Caco-2 (cell line): Measurements from ENCODE around the gene PRDX6. TPM values are rescaled to one million over a fixed set of nuclear protein-coding genes. Genes with fewer than 3 reads are reported as not detected.
"Not testable (repeated sequence)": the region's sequence is repeated elsewhere in the genome, so short reads cannot be mapped to it uniquely, and the experiment has no call there.

Source experiments
- BruUV-seq: library from RNA; stranded (reverse); fragments of 400-500 nt; replicated peaks from 2 replicates; lab custom pipeline; 2021; lab: Mats Ljungman, UMichigan
- CTCF ChIA-PET: fragments of 300-600 bp; sonication (Branson Sonifier 250); formaldehyde crosslinking; loops from one replicate; lab custom pipeline; 2022; ENCODE audit warnings: antibody characterized with exemption; lab: Charles Lee
- POLR2A ChIA-PET: fragments of 300-600 bp; sonication (Branson Sonifier 250); formaldehyde crosslinking; loops from one replicate; lab custom pipeline; 2022; ENCODE audit warnings: antibody characterized with exemption; lab: Charles Lee
- DNase-seq, 2 experiments: peaks; one replicate each; pipeline versions ENCODE4 v3.0.0 to v3.0.0-alpha.2; 2020 to 2022
- H3K27me3 ChIP-seq: replicated peaks from 2 replicates; pipeline ENCODE4 v1.6.0; 2011; ENCODE audit warnings: low read length; ENCODE audit not compliant: control insufficient read depth, insufficient read depth
- H3K36me3 ChIP-seq: 2 replicates; pipeline ENCODE4 v1.5.1; 2011; ENCODE audit warnings: low read length; ENCODE audit not compliant: control insufficient read depth, insufficient read depth
- H3K4me1 ChIP-seq: fragments of 250-450 bp; sonication (Bioruptor Pico); 2 replicates; pipeline ENCODE4 v1.5.1; 2020; ENCODE audit warnings: mild to moderate bottlenecking
- H3K4me3 ChIP-seq: 2 replicates; pipeline ENCODE4 v1.5.1; 2011; ENCODE audit warnings: low read depth, mild to moderate bottlenecking, control low read depth, low read length
- H3K9me3 ChIP-seq: fragments of 250-450 bp; sonication (Bioruptor Pico); 2 replicates; pipeline ENCODE4 v1.5.1; 2020; ENCODE audit warnings: mild to moderate bottlenecking, moderate library complexity
- H3K27ac Mint-ChIP-seq: one replicate; pipeline ENCODE4 v1.8.0; 2022; ENCODE audit warnings: mixed read lengths; ENCODE audit not compliant: unreplicated experiment
- H3K27me3 Mint-ChIP-seq: one replicate; pipeline ENCODE4 v1.8.0; 2022; ENCODE audit warnings: mixed read lengths; ENCODE audit not compliant: insufficient read depth, unreplicated experiment
- H3K36me3 Mint-ChIP-seq: one replicate; pipeline ENCODE4 v1.8.0; 2022; ENCODE audit warnings: mild to moderate bottlenecking, mixed read lengths; ENCODE audit not compliant: insufficient read depth, unreplicated experiment
- H3K4me1 Mint-ChIP-seq: one replicate; pipeline ENCODE4 v1.8.0; 2022; ENCODE audit warnings: low read depth, mixed read lengths; ENCODE audit not compliant: unreplicated experiment
- H3K4me3 Mint-ChIP-seq: one replicate; pipeline ENCODE4 v1.8.0; 2022; ENCODE audit warnings: mild to moderate bottlenecking, moderate library complexity, mixed read lengths; ENCODE audit not compliant: unreplicated experiment
- H3K9me3 Mint-ChIP-seq: one replicate; pipeline ENCODE4 v1.8.0; 2022; ENCODE audit warnings: mixed read lengths; ENCODE audit not compliant: unreplicated experiment
- intact Hi-C: fragments of 100-400 bp; cut with micrococcal nuclease; formaldehyde crosslinking; loops from one replicate; pipeline ENCODE4 v1.10.0; 2022; ENCODE audit not compliant: unreplicated experiment
- total RNA-seq: library from RNA; stranded (reverse); gene quantifications from 2 replicates; pipeline ENCODE4 v1.2.3, GENCODE V29; 2022
- TF ChIP-seq, protein P1 (sequence below), 2 experiments: fragments of 200-600 bp in 1 of 2; IDR thresholded peaks; 1 replicate in 1 of 2; 2 replicates in 1 of 2; pipeline versions ENCODE4 v1.5.1 to v1.8.0; 2011 to 2022; ENCODE audit warnings: antibody characterized with exemption in 1 of 2, control low read depth in 1 of 2, inconsistent platforms in 1 of 2, low read depth in 1 of 2, low read length in 1 of 2, mild to moderate bottlenecking in 1 of 2, moderate library complexity in 1 of 2; ENCODE audit not compliant: insufficient read depth in 1 of 2, severe bottlenecking in 1 of 2, unreplicated experiment in 1 of 2

Gene PRDX6
- total RNA-seq, 1 experiment from 2014 or later: 540 TPM

DNA sequence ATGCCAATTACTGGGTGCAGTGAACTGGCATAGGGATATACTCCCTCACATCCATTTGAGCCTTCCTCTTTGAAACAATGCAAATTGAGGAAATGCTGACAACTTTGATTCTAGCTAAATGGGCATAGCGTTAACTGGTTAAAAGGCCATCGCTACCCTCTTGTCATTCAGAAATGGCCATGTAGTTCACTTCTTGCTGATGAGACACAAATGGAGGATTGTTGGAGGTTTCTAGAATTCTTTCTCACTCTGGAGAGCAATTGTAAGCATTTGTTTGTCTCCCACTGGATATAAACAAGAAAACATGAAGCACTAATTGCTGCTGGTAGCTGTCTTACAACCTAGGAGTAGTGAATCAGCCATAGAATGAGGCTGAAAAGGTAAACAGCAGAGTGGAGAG lies 14.4 kb downstream of the PRDX6 start:
- DNase-seq: no peak
- H3K4me1 ChIP-seq: peaks cover 20% of the 10 kb centered on the region
- BruUV-seq: no TSS peak
- H3K36me3 ChIP-seq: peaks cover 5% of the 10 kb centered on the region
- TF ChIP-seq, protein P1, sequence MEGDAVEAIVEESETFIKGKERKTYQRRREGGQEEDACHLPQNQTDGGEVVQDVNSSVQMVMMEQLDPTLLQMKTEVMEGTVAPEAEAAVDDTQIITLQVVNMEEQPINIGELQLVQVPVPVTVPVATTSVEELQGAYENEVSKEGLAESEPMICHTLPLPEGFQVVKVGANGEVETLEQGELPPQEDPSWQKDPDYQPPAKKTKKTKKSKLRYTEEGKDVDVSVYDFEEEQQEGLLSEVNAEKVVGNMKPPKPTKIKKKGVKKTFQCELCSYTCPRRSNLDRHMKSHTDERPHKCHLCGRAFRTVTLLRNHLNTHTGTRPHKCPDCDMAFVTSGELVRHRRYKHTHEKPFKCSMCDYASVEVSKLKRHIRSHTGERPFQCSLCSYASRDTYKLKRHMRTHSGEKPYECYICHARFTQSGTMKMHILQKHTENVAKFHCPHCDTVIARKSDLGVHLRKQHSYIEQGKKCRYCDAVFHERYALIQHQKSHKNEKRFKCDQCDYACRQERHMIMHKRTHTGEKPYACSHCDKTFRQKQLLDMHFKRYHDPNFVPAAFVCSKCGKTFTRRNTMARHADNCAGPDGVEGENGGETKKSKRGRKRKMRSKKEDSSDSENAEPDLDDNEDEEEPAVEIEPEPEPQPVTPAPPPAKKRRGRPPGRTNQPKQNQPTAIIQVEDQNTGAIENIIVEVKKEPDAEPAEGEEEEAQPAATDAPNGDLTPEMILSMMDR (IDR thresholded peaks at IDR 0.05; ENCODE audit: insufficient read depth in 1 of 2, low read depth in 1 of 2, low read length in 1 of 2, severe bottlenecking in 1 of 2, unreplicated experiment in 1 of 2): no peak
- H3K4me1 Mint-ChIP-seq: peaks cover 14% of the 10 kb centered on the region
- ChIA-PET POLR2A (no interaction called here), CTCF (no interaction called here)
- H3K4me3 Mint-ChIP-seq: no peak overlapping the region
- H3K27me3 ChIP-seq: no peaks in the 10 kb centered on the region
- H3K27me3 Mint-ChIP-seq: no peaks in the 10 kb centered on the region
- peaks cover 10% of the 10 kb centered on the region for H3K9me3 Mint-ChIP-seq
- H3K36me3 Mint-ChIP-seq: peaks cover 52% of the 10 kb centered on the region
- peaks cover 11% of the 10 kb centered on the region for H3K9me3 ChIP-seq
- intact Hi-C loops: no loop called here
- H3K27ac Mint-ChIP-seq: no peak overlapping the region
- no peak overlapping the region for H3K4me3 ChIP-seq

DNA sequence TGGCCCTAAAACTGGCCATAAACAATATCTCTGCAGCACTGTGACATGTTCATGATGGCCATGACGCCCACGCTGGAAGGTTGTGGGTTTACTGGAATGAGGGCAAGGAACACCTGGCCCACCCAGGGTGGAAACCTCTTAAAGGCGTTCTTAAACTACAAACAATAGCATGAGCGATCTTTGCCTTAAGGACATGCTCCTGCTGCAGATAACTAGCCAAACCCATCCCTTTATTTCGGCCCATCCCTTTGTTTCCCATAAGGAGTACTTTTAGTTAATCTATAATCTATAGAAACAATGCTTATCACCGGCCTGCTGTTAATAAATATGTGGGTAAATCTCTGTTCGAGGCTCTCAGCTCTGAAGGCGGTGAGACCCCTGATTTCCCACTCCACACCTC lies 16.0 kb downstream of the PRDX6 start:
- H3K27me3 Mint-ChIP-seq, H3K4me3 ChIP-seq, H3K27me3 ChIP-seq, H3K27ac Mint-ChIP-seq, POLR2A ChIA-PET, H3K36me3 ChIP-seq, H3K4me3 Mint-ChIP-seq, H3K4me1 Mint-ChIP-seq, CTCF ChIA-PET, DNase-seq, BruUV-seq, intact Hi-C loops: not testable (repeated sequence)
- H3K9me3 ChIP-seq: peaks cover 16% of the 10 kb centered on the region
- Mint-ChIP-seq H3K9me3 (peaks cover 19% of the 10 kb centered on the region), H3K36me3 (peaks cover 36% of the 10 kb centered on the region)
- H3K4me1 ChIP-seq: peaks cover 16% of the 10 kb centered on the region

DNA sequence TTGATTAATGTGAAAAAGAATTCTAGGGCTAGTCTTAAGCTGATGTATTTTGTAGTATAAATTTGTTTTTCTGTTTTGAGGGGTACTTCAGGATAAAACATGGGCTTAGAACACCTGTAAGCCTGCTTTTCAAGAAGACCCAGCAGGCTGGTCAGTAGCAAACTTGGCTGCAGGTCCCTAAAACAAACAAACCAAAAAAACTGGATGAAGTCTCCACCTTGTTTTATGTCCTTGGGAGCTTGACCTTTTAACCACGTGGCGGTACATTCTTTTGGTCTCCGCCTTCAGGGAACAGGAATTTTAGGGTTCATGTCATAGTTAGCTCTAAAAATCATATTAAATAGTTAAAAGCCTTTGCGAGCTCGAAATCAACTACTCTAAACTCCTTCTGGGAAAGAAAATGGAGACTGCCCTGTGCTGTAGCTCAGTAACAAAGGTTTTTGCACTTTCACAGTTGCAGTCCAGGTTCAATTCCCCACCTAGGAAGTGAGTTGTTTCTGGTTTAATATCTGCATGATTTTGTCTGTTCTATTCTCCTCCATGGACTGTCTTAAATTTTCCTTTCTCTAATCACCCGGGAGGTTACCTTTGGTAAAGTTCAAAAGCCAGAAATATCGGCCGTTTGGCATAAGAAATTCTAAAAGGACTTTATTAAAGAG lies 18.6 kb downstream of the PRDX6 start:
- Histone ChIP-seq H3K4me1 (no peaks in the 10 kb centered on the region), H3K9me3 (peaks cover 18% of the 10 kb centered on the region), H3K4me3 (no peak overlapping the region), H3K36me3 (no peaks in the 10 kb centered on the region), H3K27me3 (no peaks in the 10 kb centered on the region)
- Mint-ChIP-seq H3K9me3 (peaks cover 19% of the 10 kb centered on the region), H3K27ac (no peak overlapping the region), H3K4me3 (no peak overlapping the region), H3K36me3 (peaks cover 11% of the 10 kb centered on the region), H3K4me1 (no peaks in the 10 kb centered on the region), H3K27me3 (no peaks in the 10 kb centered on the region)
- BruUV-seq: no TSS peak
- TF ChIP-seq, protein P1 (IDR thresholded peaks at IDR 0.05; ENCODE audit: insufficient read depth in 1 of 2, low read depth in 1 of 2, low read length in 1 of 2, severe bottlenecking in 1 of 2, unreplicated experiment in 1 of 2): no peak
- DNase-seq: no peak
- intact Hi-C loops: no loop called here
- CTCF ChIA-PET: no interaction called here
- POLR2A ChIA-PET: no interaction called here
